Left ventricle myocardium inferior (tissue), 1 donor: Measurements from ENCODE around the gene HPCAL1. TPM values are rescaled to one million over a fixed set of nuclear protein-coding genes. Genes with fewer than 3 reads are reported as not detected.

Source experiments
- DNase-seq: peaks from one replicate; pipeline ENCODE4 v3.0.0-alpha.2; 2020
- H3K27ac ChIP-seq: fragments of 200-600 bp; replicated peaks from 2 replicates; pipeline ENCODE4 v1.8.0; 2021
- H3K27me3 ChIP-seq: fragments of 200-600 bp; 2 replicates; pipeline ENCODE4 v1.8.0; 2021; ENCODE audit warnings: low read depth
- H3K36me3 ChIP-seq: fragments of 200-600 bp; 2 replicates; pipeline ENCODE4 v1.8.0; 2021
- H3K4me1 ChIP-seq: fragments of 200-600 bp; 2 replicates; pipeline ENCODE4 v1.8.0; 2021
- H3K4me3 ChIP-seq: fragments of 200-600 bp; 2 replicates; pipeline ENCODE4 v1.8.0; 2021; ENCODE audit warnings: mild to moderate bottlenecking, moderate library complexity
- H3K9me3 ChIP-seq: fragments of 200-600 bp; replicated peaks from 2 replicates; pipeline ENCODE4 v1.8.0; 2021
- intact Hi-C: fragments of 100-400 bp; cut with micrococcal nuclease; formaldehyde crosslinking; loops from one replicate; pipeline ENCODE4 v1.11.0; 2022
- total RNA-seq: library from RNA; stranded (reverse); fragmentation: NEBNext Ultra II Directional; extraction: Animal tissue kit (Norgen Biotek cat#: 25700); gene quantifications from one replicate; pipeline ENCODE4 v1.2.1, GENCODE V29; 2021
- TF ChIP-seq, protein P1 (sequence below): fragments of 200-600 bp; IDR thresholded peaks from 2 replicates; pipeline ENCODE4 v1.8.0; 2021; ENCODE audit warnings: antibody characterized with exemption, mild to moderate bottlenecking, borderline replicate concordance
- donor health status: DM: no; HTN: yes; CAD: no; lungs with severe emphysema.

Gene HPCAL1
- total RNA-seq, 1 donor from 2014 or later, result 29.4 TPM

DNA sequence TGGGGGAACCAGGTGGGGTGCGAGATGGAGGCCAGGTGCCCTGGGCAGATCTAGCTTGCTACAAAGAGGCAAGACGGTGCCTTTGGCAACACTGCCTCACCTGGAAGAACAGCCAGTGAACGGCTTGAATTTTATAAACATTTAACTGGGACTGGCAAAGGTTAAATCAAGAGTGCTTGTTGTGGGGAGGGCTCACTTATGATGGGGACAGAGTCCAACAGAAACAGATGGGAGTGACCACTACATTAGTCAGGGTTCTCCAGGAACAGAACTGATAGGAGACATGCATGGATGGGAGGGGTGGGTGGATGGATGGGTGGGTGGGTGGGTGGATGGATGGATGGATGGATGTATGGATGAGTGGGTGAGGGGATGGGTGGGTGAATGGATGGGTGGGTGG is 126.2 kb downstream of the HPCAL1 start:
- TF ChIP-seq, protein P1, sequence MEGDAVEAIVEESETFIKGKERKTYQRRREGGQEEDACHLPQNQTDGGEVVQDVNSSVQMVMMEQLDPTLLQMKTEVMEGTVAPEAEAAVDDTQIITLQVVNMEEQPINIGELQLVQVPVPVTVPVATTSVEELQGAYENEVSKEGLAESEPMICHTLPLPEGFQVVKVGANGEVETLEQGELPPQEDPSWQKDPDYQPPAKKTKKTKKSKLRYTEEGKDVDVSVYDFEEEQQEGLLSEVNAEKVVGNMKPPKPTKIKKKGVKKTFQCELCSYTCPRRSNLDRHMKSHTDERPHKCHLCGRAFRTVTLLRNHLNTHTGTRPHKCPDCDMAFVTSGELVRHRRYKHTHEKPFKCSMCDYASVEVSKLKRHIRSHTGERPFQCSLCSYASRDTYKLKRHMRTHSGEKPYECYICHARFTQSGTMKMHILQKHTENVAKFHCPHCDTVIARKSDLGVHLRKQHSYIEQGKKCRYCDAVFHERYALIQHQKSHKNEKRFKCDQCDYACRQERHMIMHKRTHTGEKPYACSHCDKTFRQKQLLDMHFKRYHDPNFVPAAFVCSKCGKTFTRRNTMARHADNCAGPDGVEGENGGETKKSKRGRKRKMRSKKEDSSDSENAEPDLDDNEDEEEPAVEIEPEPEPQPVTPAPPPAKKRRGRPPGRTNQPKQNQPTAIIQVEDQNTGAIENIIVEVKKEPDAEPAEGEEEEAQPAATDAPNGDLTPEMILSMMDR, result no peak
- no peaks in the 10 kb centered on the region for H3K9me3 ChIP-seq
- no peak for DNase-seq
- no peak overlapping the region for H3K4me3 ChIP-seq
- H3K27me3 ChIP-seq, result peaks cover 23% of the 10 kb centered on the region
- intact Hi-C loops, result no loop called here
- H3K36me3 ChIP-seq, result peaks cover 32% of the 10 kb centered on the region
- H3K4me1 ChIP-seq, result peaks cover 9% of the 10 kb centered on the region
- no peak overlapping the region for H3K27ac ChIP-seq

DNA sequence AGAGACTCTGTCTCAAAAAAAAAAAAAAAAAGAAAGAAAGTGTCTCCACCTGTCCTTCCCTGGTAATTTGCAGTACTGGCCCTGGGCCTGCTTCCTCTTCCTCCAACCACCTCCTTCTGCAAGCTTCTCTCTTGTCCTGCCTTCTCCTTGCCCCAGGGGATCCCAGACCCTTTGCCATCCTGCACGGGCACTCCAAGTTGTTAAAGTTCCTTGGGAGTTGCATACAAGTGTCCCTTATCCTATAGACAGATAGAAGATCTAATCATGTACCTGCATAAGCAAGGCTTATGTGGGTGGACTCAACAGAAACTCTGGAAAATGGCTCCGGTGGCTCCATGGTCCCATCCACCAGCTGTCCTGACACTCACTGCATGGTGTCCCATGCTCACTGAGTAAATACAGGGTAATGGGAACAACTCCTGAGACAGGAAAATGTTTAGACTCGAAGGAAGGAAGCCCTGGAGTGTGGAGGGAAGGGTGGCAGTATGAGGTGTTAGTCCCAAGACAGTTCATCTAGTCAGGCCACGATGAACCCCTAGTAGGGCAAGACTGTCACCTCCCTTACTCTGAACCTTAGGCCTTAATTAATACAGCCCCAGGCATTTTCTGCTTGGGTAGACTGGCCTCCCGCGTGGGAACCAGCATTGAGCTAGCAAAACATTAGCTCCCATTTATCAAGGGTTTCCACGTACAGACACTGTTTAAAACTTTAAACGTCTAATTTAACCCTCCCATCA is 128.3 kb downstream of the HPCAL1 start:
- TF ChIP-seq, protein P1, result no peak
- intact Hi-C loops, result no loop called here
- H3K27me3 ChIP-seq, result peaks cover 23% of the 10 kb centered on the region
- peaks cover 20% of the 10 kb centered on the region for H3K36me3 ChIP-seq
- H3K27ac ChIP-seq, result no peak overlapping the region
- H3K9me3 ChIP-seq, result no peaks in the 10 kb centered on the region
- DNase-seq, result no peak
- peaks cover 12% of the 10 kb centered on the region for H3K4me1 ChIP-seq
- H3K4me3 ChIP-seq, result no peak overlapping the region

DNA sequence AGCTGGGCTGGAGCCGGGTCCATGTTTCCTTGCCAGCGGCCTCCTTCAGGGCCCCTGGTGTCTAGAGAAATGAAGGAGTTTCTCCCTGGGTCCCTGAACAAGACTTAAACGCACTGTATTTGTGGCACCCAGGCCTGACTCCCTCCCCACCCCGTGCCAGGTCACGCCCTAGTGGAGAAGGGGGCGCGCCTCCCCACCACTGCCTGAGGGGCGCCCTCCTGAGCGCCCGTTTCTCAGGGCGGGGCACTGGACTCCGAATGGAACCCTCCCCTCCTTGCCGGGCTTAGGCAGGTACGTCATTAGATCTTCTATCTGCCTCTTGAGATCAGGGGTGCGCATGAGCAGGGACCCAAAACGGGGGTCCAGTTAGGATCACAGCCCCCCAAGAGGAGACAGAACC is 129.1 kb downstream of the HPCAL1 start:
- Histone ChIP-seq H3K36me3 (peaks cover 12% of the 10 kb centered on the region), H3K9me3 (no peaks in the 10 kb centered on the region), H3K4me1 (peaks cover 12% of the 10 kb centered on the region), H3K27me3 (peaks cover 23% of the 10 kb centered on the region), H3K27ac (no peak overlapping the region), H3K4me3 (no peak overlapping the region)
- intact Hi-C loops, result no loop called here
- TF ChIP-seq, protein P1, result no peak
- DNase-seq, result no peak

DNA sequence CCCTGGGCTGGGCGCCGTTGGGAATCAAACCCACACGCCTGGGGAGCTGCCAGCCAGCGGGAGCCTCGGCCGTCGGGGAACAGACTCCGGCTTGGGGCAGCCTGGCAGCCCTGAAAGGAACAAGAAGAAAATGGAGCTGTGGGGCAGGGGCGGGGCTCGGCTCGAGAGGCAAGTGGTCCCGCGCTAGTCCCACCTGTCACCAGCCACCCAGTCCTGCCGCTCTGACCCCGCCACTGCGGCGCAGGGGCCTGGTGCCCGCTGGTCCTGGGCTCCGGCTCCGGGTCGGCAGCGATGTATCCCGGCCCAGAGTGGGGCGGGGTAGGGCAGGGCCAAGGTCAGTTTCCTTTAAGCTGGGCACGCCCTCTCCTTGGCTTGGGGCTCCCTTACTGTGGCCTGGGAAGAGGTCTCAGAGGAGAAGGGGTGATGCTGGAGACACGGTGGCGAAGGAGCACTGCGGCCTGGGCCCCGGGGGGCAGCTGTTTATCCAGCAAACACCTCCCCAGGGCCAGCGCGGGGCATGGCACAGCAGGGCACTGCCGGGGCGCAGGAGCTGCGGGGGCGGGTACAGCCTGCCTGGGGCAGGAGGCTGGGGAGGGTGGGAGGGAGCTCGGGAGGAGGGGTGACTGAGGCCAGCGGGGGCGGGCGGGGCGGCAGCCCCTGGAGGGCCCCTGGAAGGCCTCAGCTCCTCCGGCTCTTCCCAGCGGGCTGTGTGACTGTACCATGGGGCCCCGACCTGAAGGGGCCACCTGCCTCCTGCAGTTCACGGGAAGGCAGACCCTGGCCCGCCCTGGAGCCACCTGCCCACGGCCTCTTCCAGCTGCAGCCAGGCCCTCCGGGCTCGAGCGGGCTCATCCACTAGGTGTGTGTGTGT is 129.8 kb downstream of the HPCAL1 start:
- H3K27me3 ChIP-seq, result peaks cover 23% of the 10 kb centered on the region
- no peak overlapping the region for H3K27ac ChIP-seq
- H3K4me1 ChIP-seq, result peaks cover 12% of the 10 kb centered on the region
- peak overlapping the region; percentile 43 for H3K4me3 ChIP-seq
- H3K36me3 ChIP-seq, result peaks cover 5% of the 10 kb centered on the region
- TF ChIP-seq, protein P1, result no peak
- DNase-seq, result no peak
- intact Hi-C loops, result no loop called here
- no peaks in the 10 kb centered on the region for H3K9me3 ChIP-seq

DNA sequence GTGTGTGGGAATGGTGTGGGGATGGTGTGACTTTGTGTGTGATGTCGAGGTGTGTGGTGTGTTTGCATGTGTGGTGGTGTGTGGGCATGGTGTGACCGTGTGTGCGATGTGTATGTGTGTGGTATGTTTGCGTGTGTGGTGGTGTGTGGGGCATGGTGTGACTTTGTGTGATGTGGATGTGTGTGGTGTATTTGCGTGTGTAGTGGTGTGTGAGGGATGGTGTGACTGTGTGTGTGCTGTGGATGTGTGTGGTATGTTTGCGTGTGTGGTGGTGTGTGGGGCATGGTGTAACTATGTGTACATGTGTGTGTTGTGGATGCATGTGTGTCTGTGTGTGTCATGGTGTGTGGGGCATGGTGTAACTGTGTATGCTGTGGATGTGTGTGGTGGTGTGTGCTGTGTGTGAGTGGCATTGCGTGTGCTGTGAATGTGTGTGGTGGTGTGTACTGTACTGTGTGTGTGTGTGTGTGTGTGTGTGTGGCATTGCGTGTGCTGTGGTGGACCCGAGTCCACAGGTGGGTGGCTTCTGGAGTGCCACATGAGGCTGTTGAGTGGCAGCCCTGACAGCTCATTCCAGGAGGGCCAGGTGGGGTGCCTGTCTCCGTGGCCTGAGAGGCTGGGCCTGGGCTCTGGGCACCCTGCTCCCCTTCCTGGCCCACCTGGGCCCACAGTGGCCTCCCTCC is 130.7 kb downstream of the HPCAL1 start:
- H3K36me3 ChIP-seq, result no peaks in the 10 kb centered on the region
- H3K27ac ChIP-seq, result no peak overlapping the region
- H3K4me1 ChIP-seq, result peaks cover 12% of the 10 kb centered on the region
- intact Hi-C loops, result no loop called here
- peaks cover 23% of the 10 kb centered on the region for H3K27me3 ChIP-seq
- no peak for DNase-seq
- TF ChIP-seq, protein P1, result no peak
- no peaks in the 10 kb centered on the region for H3K9me3 ChIP-seq
- no peak overlapping the region for H3K4me3 ChIP-seq
